Sigmoid colon (tissue), 7 donors: Measurements from ENCODE around the gene THOC7. TPM values are rescaled to one million over a fixed set of nuclear protein-coding genes. Genes with fewer than 3 reads are reported as not detected.

Experiments used
- DNase-seq: peaks from one replicate; pipeline ENCODE4 v3.0.0-alpha.2; 2019
- H3K27ac ChIP-seq, 4 donors: fragments of 200-600 bp; sonication (generic); one replicate each; pipeline ENCODE4 v1.5.1; 2016 to 2019; ENCODE audit warnings: mild to moderate bottlenecking in 1 of 4
- H3K27me3 ChIP-seq, 3 donors: fragments of 200-600 bp; sonication (generic); one replicate each; pipeline ENCODE4 v1.5.1; 2019; ENCODE audit warnings: mild to moderate bottlenecking in 1 of 3
- H3K36me3 ChIP-seq, 4 donors: fragments of 200-600 bp; sonication (generic); one replicate each; pipeline ENCODE4 v1.5.1; 2016 to 2019
- H3K4me1 ChIP-seq, 4 donors: fragments of 200-600 bp; sonication (generic); one replicate each; pipeline ENCODE4 v1.5.1; 2017 to 2019
- H3K4me3 ChIP-seq, 4 donors: fragments of 200-600 bp; sonication (generic); one replicate each; pipeline ENCODE4 v1.5.1; 2017 to 2019; ENCODE audit warnings: mild to moderate bottlenecking in 2 of 4, moderate library complexity in 1 of 4
- H3K9me3 ChIP-seq, 4 donors: fragments of 200-600 bp in 3 of 4; sonication (generic) in 3 of 4; one replicate each; pipeline versions ENCODE4 v1.5.1 to v1.6.1; 2013 to 2019
- CTCF ChIP-seq, 4 experiments: fragments of 450-650 bp in 3 of 4; fragments of 200-600 bp in 1 of 4; IDR thresholded peaks; one replicate each; pipeline ENCODE4 v1.5.1; 2016 to 2019; ENCODE audit warnings: antibody characterized with exemption in 4 of 4, mild to moderate bottlenecking in 3 of 4, moderate library complexity in 2 of 4
- EP300 ChIP-seq, 4 donors: sonication (generic); formaldehyde crosslinking; IDR thresholded peaks; one replicate each; pipeline ENCODE4 v1.6.1; 2017; ENCODE audit warnings: antibody characterized with exemption in 4 of 4
- POLR2A ChIP-seq, 2 donors: fragments of 450-650 bp; IDR thresholded peaks; one replicate each; pipeline ENCODE4 v1.6.1; 2016; ENCODE audit warnings: antibody characterized with exemption in 2 of 2, mild to moderate bottlenecking in 2 of 2, moderate library complexity in 2 of 2
- POLR2AphosphoS5 ChIP-seq, 4 donors: sonication (generic); formaldehyde crosslinking; IDR thresholded peaks; one replicate each; pipeline ENCODE4 v1.6.1; 2017; ENCODE audit warnings: antibody characterized with exemption in 4 of 4
- WGBS, 2 donors: extraction: QIAGEN DNeasy Blood & Tissue Kit; methylation state at CpG; one replicate each; pipeline ENCODE4 v1.1.7; 2013; 5-methylcytosine and 5-hydroxymethylcytosine counted together
- intact Hi-C: fragments of 100-400 bp; cut with DNase I; formaldehyde crosslinking; loops from one replicate; pipeline ENCODE4 v1.15.1; 2023
- polyA plus RNA-seq, 3 donors: library from polyadenylated mRNA; stranded (reverse); fragments of 200-250 nt; gene quantifications; one replicate each; pipeline ENCODE4 v1.2.3, GENCODE V29; 2013
- total RNA-seq, 4 donors: library from RNA; depleted of rRNA; stranded (reverse); fragments of >200 nt; gene quantifications; one replicate each; pipeline ENCODE4 v1.1.0, GENCODE V29; 2016
- donor health status: healthy with polysubstance abuse.
- donor health status: Bipolar disorder and iron deficiency.
- donor health status: healthy.

The THOC7 gene
- total and polyA plus RNA-seq, 7 donors: 59.7 to 129 (median 110) TPM

GRCh38 chr3:63908081-63908736 is 44.6 kb upstream of the THOC7 start:
- H3K27ac ChIP-seq: no peak overlapping the region
- 66 to 79% methylated on average over 2 of the region's 2 CpGs for WGBS, 2 donors

GRCh38 chr3:63905731-63906620 is 42.4 kb upstream of the THOC7 start:
- no peak overlapping the region for H3K4me3 ChIP-seq
- no peak for DNase-seq
- H3K27ac ChIP-seq: no peak overlapping the region
- intact Hi-C loops: no loop called here
- 38 to 74% methylated on average over 4 of the region's 4 CpGs for WGBS, 2 donors
- H3K27me3 ChIP-seq: no peaks in the 10 kb centered on the region
- no peaks in the 10 kb centered on the region for H3K9me3 ChIP-seq
- H3K4me1 ChIP-seq: peaks cover 0 to 5% (median 3%) of the 10 kb centered on the region in 4 donors
- no peak for TF ChIP-seq POLR2A (IDR thresholded peaks at IDR 0.05)
- TF ChIP-seq POLR2AphosphoS5 (IDR thresholded peaks at IDR 0.05): no peak
- TF ChIP-seq CTCF (IDR thresholded peaks at IDR 0.05): no peak
- no peak for TF ChIP-seq EP300 (IDR thresholded peaks at IDR 0.05)
- no peaks in the 10 kb centered on the region for H3K36me3 ChIP-seq

More at GRCh38 chr3:63908081-63908736, 44.6 kb upstream of the THOC7 start:
- intact Hi-C loops: no loop called here
- peak in 1 of 4 experiments; percentile 11 for TF ChIP-seq CTCF (IDR thresholded peaks at IDR 0.05)
- TF ChIP-seq EP300 (IDR thresholded peaks at IDR 0.05): no peak
- TF ChIP-seq POLR2A (IDR thresholded peaks at IDR 0.05): no peak
- no peak for TF ChIP-seq POLR2AphosphoS5 (IDR thresholded peaks at IDR 0.05)
- no peak for DNase-seq
- no peaks in the 10 kb centered on the region for H3K36me3 ChIP-seq
- H3K9me3 ChIP-seq: no peaks in the 10 kb centered on the region
- no peaks in the 10 kb centered on the region for H3K27me3 ChIP-seq
- H3K4me3 ChIP-seq: no peak overlapping the region
- H3K4me1 ChIP-seq: peaks cover 0 to 14% (median 11%) of the 10 kb centered on the region in 4 donors

GRCh38 chr3:63900459-63900858 is 36.9 kb upstream of the THOC7 start:
- Histone ChIP-seq H3K4me3 (no peak overlapping the region), H3K36me3 (peaks cover 0 to 13% (median 5%) of the 10 kb centered on the region in 4 donors), H3K9me3 (no peaks in the 10 kb centered on the region), H3K27ac (no peak overlapping the region), H3K27me3 (no peaks in the 10 kb centered on the region), H3K4me1 (peaks cover 0 to 12% (median 8%) of the 10 kb centered on the region in 4 donors)
- intact Hi-C loops: no loop called here
- TF ChIP-seq CTCF (IDR thresholded peaks at IDR 0.05): no peak
- no peak for TF ChIP-seq POLR2A (IDR thresholded peaks at IDR 0.05)
- TF ChIP-seq EP300 (IDR thresholded peaks at IDR 0.05): no peak
- TF ChIP-seq POLR2AphosphoS5 (IDR thresholded peaks at IDR 0.05): no peak
- DNase-seq: no peak
- 57 to 78% methylated on average over 2 of the region's 2 CpGs for WGBS, 2 donors

GRCh38 chr3:63900010-63900409 is 36.4 kb upstream of the THOC7 start:
- H3K9me3 ChIP-seq: no peaks in the 10 kb centered on the region
- H3K27ac ChIP-seq: no peak overlapping the region
- no peak for DNase-seq
- peaks cover 0 to 12% (median 9%) of the 10 kb centered on the region in 4 donors for H3K4me1 ChIP-seq
- no peaks in the 10 kb centered on the region for H3K27me3 ChIP-seq
- no peak overlapping the region for H3K4me3 ChIP-seq
- WGBS, 2 donors: 88 to 91% methylated on average over 5 of the region's 5 CpGs
- peaks cover 0 to 13% (median 5%) of the 10 kb centered on the region in 4 donors for H3K36me3 ChIP-seq
- no peak for TF ChIP-seq POLR2AphosphoS5 (IDR thresholded peaks at IDR 0.05)
- no peak for TF ChIP-seq EP300 (IDR thresholded peaks at IDR 0.05)
- no peak for TF ChIP-seq CTCF (IDR thresholded peaks at IDR 0.05)
- TF ChIP-seq POLR2A (IDR thresholded peaks at IDR 0.05): no peak
- intact Hi-C loops: no loop called here
